Erythroblast (primary cell): ENCODE data around the gene SFXN5.

Source experiments
- GATA1 ChIP-seq: IDR thresholded peaks from 2 replicates; pipeline ENCODE4 v1.6.1; 2011; ENCODE audit warnings: low read depth, mild to moderate bottlenecking, control low read depth, low read length, moderate library complexity
- POLR2A ChIP-seq: IDR thresholded peaks from 2 replicates; pipeline ENCODE4 v1.6.1; 2011; ENCODE audit warnings: mild to moderate bottlenecking, low read length

- no peak for TF ChIP-seq POLR2A
- TF ChIP-seq GATA1 = no peak
These were observed 154.8 kb downstream of the SFXN5 start for GRCh38 chr2:72916743-72917137.
